Neuron (in vitro differentiated cells): ENCODE measurements around the gene SLC9A3.
A peak's percentile ranks its signal among the peaks of the same experiment; 100 is the strongest.
"Not testable (repeated sequence)": the region's sequence is repeated elsewhere in the genome, so short reads cannot be mapped to it uniquely, and the experiment has no call there.

ENCODE experiments used
- H2AFZ ChIP-seq: one replicate; pipeline ENCODE4 v1.6.1; 2013; ENCODE audit warnings: low read depth, mild to moderate bottlenecking, inconsistent platforms, low read length, moderate library complexity
- H3K27me3 ChIP-seq: one replicate; pipeline ENCODE4 v1.6.1; 2013; ENCODE audit warnings: low read length; ENCODE audit not compliant: insufficient read depth
- H3K36me3 ChIP-seq: one replicate; pipeline ENCODE4 v1.6.1; 2013; ENCODE audit warnings: low read length; ENCODE audit not compliant: insufficient read depth
- H3K4me1 ChIP-seq: one replicate; pipeline ENCODE4 v1.6.1; 2013; ENCODE audit warnings: low read length; ENCODE audit not compliant: insufficient read depth
- H3K4me3 ChIP-seq: 2 replicates; pipeline ENCODE4 v1.5.1; 2013; ENCODE audit warnings: mild to moderate bottlenecking, low read length, moderate library complexity
- H3K9me3 ChIP-seq: one replicate; pipeline ENCODE4 v1.6.1; 2013; ENCODE audit warnings: low read length

Gene SLC9A3

DNA sequence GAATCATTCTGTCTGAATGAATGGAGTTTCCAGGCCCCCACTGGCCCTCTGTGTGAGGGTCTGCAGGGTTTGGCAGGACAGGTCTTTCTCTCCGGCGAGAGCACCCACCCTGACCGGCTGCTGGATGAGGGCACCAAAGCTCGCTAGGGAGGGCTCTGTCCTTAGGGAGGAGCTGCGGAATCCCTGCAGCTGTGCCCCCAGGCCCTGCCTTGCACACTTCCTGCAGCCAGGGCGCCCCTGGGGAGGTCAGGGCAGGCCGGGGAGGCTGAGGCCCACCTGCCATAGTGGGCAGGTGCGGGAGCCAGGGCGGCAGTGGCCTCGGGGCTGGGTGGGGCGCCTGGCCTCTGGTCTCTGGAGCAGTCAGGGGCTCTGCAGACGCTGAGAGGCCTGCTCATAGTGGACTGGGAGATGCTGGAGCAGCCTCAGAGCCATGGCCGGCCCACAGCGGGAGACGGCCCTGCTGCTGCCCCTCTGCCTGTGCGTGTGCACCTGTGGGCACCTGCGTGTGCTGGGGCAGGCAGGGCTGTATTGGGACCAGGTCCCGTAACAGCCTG lies 45.2 kb downstream of the SLC9A3 start:
- no peak overlapping the region for H2AFZ ChIP-seq
- H3K27me3 ChIP-seq: no peaks in the 10 kb centered on the region

DNA sequence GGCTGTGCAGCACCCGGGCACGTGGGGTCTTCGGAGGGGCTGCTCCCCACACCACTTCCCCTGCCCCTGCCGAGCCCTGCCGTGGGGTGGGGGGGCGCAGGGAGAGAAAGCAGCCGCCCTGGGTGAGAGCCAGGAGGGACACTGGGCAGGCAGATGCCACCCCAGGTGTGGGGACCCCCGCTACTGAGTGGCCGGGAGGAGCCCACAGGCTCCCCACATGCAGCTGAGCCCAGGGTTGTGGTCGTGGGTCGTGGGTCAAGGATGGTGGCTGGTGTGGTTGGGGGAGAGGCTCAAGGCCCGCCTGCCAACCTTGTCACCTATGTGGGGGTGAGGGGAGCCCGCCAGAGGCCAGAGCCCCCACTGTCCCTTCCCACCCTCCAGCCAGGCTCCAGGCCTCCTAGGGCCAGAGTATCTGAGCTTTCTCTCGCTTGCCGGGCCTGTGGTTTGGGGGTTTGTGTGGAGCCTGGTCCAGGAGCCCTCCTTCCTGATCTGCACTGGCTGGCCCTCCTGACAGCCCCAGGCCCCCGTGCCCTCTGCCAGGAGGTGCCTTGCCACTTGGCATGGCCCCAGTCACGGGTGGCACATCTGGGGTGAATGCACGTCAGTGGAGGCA lies 45.8 kb downstream of the SLC9A3 start:
- no peak overlapping the region for H3K4me3 ChIP-seq
- H3K36me3 ChIP-seq: no peaks in the 10 kb centered on the region
- no peaks in the 10 kb centered on the region for H3K27me3 ChIP-seq
- H3K4me1 ChIP-seq: peaks cover 8% of the 10 kb centered on the region
- H3K9me3 ChIP-seq: peaks cover 3% of the 10 kb centered on the region
- H2AFZ ChIP-seq: no peak overlapping the region

More for the DNA sequence above, 45.2 kb downstream of the SLC9A3 start:
- Histone ChIP-seq H3K4me1 (peaks cover 8% of the 10 kb centered on the region), H3K9me3 (peaks cover 3% of the 10 kb centered on the region), H3K36me3 (no peaks in the 10 kb centered on the region), H3K4me3 (no peak overlapping the region)

DNA sequence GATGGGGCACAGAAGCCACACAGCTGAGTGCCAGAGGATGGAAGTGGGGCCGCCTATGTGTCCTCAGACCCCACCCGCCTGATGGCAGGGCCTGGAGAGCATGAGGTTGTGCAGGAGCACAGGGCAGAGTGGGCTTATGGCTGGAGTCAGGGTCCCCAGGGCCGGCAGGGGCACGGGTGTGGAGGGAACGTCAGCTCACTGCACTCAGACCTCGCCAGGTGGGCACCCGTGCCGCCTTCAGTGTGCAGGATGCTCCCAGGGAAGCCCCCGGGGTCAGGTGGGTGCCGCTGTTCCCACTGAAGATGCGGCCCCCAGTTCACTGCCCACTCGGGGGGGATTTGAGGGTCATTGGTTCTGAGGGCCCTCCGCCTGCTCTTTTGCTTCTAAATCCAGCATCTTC lies 46.4 kb downstream of the SLC9A3 start:
- no peak overlapping the region for H2AFZ ChIP-seq
- no peaks in the 10 kb centered on the region for H3K27me3 ChIP-seq
- no peaks in the 10 kb centered on the region for H3K36me3 ChIP-seq
- no peaks in the 10 kb centered on the region for H3K9me3 ChIP-seq
- peaks cover 8% of the 10 kb centered on the region for H3K4me1 ChIP-seq
- H3K4me3 ChIP-seq: no peak overlapping the region

DNA sequence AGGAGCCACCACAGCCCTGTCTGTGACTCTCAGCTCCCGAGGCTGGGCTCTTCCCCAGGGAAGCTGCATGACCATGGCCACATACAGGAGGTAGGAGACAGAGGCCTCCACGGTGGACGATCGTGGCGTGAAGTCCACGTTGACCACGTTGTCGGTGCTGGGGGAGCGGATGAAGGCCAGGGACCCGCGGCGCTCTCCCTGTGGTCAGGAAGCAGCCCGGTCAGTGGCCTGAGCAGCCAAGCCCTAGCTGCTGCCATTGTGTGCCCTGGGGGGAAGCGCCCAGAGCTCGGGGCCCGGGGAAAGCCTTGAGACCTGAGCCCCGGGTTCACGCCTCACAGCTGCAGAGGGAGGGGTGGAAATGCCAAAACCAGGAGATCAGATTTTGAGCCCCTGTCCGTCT lies 47.0 kb downstream of the SLC9A3 start:
- H3K9me3 ChIP-seq: no peaks in the 10 kb centered on the region
- no peak overlapping the region for H3K4me3 ChIP-seq
- no peak overlapping the region for H2AFZ ChIP-seq
- H3K36me3 ChIP-seq: no peaks in the 10 kb centered on the region
- no peaks in the 10 kb centered on the region for H3K27me3 ChIP-seq
- H3K4me1 ChIP-seq: peaks cover 9% of the 10 kb centered on the region

DNA sequence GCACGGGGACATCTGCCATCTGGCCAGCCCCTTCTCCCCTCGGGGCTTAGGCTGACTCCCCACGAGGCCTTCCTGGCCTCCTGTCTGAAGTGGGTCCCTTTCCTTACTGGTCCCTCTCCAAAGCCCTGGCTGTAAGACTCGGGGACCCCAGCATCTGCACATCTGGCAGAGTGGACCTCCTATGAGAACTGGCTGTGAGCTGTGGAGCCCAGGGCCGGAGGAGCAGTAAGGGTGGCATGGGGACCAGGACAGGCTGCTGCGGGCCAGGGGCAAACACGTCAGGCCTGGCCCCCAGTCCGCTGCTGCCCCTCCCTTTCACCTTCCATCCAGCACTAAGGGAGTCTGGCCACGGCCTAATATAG lies 47.5 kb downstream of the SLC9A3 start:
- H2AFZ ChIP-seq: no peak overlapping the region
- peaks cover 13% of the 10 kb centered on the region for H3K4me1 ChIP-seq
- H3K36me3 ChIP-seq: no peaks in the 10 kb centered on the region
- H3K9me3 ChIP-seq: no peaks in the 10 kb centered on the region
- H3K4me3 ChIP-seq: no peak overlapping the region
- H3K27me3 ChIP-seq: no peaks in the 10 kb centered on the region

DNA sequence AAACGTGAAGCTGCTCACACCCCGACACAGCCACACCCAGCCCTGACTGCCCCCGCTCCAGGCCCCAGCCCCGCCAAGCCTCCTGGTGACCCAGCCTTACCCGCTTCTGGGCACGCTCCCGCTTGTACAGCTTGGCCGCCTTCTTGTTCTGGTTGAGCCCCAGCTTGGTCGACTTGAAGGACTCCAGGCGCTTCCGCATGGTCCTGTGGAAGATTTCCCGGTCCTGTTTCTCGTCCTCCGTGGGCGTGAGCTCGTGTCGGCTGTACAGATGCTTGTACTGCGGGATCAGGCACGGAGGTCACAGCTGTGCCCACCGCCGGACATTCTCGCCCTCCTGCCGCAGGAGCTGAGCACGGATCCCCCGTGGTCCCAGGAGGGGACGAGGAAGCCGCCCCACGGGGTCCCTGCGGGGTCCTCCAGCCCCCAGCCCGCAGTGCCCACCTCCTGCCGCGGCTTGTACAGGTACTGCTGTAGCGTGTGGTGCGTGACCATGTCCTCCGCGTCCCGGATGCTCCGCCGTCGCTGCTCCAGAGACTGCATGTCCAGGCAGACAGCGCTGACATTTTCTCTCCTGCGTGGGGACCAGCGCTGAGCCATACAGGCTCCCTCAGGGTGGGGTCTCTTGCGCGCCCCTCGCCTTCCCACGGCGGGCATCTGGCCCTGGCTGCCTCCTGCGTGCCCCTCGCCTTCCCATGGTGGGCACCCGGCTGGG lies 48.0 kb downstream of the SLC9A3 start:
- H3K36me3 ChIP-seq: peaks cover 3% of the 10 kb centered on the region
- no peak overlapping the region for H2AFZ ChIP-seq
- no peaks in the 10 kb centered on the region for H3K9me3 ChIP-seq
- no peak overlapping the region for H3K4me3 ChIP-seq
- H3K4me1 ChIP-seq: peaks cover 19% of the 10 kb centered on the region
- H3K27me3 ChIP-seq: no peaks in the 10 kb centered on the region

DNA sequence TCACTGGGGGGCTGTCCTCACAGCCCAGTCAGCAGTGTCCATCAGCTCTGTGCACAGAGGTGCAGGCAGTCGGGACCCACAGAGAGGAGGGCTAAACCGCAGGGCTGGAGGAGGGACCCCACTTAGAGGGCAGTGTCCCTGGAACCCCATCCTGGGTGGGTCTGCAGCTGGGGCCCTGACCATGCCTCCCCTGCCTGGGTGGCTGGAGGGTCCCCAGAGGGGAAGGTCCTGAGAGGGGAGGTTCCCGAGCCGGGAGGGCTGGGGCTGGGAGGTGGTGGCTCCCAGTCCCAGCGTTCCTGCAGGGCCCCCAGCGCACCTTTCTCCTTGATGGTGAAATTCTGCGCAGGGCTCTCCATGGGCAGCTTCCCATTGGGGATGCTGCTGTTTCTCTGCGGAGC lies 48.5 kb downstream of the SLC9A3 start:
- peaks cover 21% of the 10 kb centered on the region for H3K4me1 ChIP-seq
- no peak overlapping the region for H3K4me3 ChIP-seq
- peaks cover 9% of the 10 kb centered on the region for H3K36me3 ChIP-seq
- no peaks in the 10 kb centered on the region for H3K27me3 ChIP-seq
- no peaks in the 10 kb centered on the region for H3K9me3 ChIP-seq
- no peak overlapping the region for H2AFZ ChIP-seq

DNA sequence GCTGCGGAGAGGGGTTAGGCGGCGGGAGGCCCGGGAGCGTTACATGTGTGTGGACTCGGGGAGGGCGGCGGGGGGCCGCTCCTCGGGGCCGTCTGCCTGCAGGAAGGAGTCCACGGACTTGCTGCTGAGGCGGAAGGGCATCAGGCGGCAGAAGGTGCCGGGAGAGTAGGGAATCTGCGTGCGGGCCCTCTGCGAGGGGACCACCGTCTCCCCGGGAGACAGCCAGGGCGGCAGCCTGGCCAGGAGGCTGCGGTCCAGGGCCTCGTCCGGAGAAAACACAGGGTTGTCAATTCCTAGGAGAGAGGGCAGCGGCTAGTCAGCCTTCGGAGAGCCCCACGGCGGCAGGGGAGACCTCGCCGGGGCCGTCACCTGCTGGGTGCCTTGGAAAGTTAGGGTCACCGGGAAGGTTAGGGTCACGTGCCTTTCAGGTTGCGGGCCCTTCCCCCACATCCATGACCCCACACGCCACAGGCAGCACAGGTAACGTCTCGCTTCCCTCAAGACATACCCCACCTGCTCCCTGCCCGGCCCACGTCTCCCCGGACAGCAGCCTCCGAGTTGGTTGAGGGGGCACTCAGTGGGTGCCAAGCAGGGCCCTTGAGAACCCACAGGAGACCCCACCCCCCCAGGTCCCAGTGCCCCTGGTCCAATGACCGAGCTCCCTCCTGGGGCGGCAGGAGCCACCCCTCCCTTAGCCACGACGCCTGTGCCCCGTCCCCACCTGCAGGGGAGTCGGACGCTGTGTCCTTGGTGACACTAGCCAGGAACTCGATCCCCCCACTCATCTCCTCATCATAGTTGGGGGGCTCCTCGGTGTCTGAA lies 49.2 kb downstream of the SLC9A3 start:
- peaks cover 21% of the 10 kb centered on the region for H3K4me1 ChIP-seq
- H3K9me3 ChIP-seq: no peaks in the 10 kb centered on the region
- no peaks in the 10 kb centered on the region for H3K27me3 ChIP-seq
- H2AFZ ChIP-seq: no peak overlapping the region
- H3K36me3 ChIP-seq: peaks cover 12% of the 10 kb centered on the region
- peak overlapping the region; percentile 52 for H3K4me3 ChIP-seq

DNA sequence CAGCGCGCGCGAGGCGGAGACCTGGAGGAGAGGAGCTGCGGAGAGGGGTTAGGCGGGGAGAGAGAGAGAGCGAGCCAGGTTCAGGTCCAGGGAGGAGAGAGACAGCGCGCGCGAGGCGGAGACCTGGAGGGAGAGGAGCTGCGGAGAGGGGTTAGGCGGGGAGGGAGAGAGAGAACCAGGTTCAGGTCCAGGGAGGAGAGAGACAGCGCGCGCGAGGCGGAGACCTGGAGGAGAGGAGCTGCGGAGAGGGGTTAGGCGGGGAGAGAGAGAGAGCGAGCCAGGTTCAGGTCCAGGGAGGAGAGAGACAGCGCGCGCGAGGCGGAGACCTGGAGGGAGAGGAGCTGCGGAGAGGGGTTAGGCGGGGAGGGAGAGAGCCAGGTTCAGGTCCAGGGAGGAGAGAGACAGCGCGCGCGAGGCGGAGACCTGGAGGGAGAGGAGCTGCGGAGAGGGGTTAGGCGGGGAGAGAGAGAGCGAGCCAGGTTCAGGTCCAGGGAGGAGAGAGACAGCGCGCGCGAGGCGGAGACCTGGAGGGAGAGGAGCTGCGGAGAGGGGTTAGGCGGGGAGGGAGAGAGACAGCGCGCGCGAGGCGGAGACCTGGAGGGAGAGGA lies 49.9 kb downstream of the SLC9A3 start:
- not testable (repeated sequence) for H3K9me3 ChIP-seq, H3K27me3 ChIP-seq, H2AFZ ChIP-seq
- Histone ChIP-seq H3K4me1 (peaks cover 21% of the 10 kb centered on the region), H3K4me3 (peak overlapping the region; percentile 52), H3K36me3 (peaks cover 15% of the 10 kb centered on the region)

DNA sequence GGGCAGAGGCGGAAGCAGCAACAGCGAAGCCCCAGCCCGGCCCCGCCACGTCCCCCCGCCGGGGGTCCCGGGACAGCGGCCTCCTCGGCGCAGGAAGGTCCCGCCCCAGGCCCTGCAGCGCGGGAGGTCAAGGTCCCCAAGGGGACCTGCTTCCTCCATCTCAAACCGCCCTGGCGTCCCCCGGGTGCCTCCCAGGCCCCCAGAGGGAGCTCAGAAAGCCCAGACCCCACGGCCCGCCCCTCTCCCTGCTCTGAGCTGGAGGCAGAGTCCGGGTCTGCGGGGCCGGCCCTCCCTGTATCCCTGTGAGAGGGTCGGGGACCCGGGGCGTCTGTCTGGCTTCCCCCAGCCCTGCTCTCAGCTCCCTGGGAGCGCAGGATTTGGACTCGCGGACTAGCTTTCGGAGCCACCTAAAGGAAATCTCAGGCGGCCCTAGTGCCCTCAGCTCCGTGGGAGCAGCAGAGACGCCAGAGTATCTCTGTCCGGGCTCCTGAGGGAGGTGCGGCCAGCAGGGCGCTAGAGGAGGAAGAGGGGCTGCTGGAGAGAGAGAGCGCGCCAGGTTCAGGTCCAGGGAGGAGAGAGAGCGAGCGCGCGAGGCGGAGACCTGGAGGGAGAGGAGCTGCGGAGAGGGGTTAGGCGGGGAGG lies 50.6 kb downstream of the SLC9A3 start:
- Histone ChIP-seq H3K27me3 (no peaks in the 10 kb centered on the region), H3K9me3 (no peaks in the 10 kb centered on the region), H3K4me1 (peaks cover 21% of the 10 kb centered on the region), H3K4me3 (peak overlapping the region; percentile 52), H3K36me3 (peaks cover 15% of the 10 kb centered on the region), H2AFZ (peak overlapping the region; percentile 56)

DNA sequence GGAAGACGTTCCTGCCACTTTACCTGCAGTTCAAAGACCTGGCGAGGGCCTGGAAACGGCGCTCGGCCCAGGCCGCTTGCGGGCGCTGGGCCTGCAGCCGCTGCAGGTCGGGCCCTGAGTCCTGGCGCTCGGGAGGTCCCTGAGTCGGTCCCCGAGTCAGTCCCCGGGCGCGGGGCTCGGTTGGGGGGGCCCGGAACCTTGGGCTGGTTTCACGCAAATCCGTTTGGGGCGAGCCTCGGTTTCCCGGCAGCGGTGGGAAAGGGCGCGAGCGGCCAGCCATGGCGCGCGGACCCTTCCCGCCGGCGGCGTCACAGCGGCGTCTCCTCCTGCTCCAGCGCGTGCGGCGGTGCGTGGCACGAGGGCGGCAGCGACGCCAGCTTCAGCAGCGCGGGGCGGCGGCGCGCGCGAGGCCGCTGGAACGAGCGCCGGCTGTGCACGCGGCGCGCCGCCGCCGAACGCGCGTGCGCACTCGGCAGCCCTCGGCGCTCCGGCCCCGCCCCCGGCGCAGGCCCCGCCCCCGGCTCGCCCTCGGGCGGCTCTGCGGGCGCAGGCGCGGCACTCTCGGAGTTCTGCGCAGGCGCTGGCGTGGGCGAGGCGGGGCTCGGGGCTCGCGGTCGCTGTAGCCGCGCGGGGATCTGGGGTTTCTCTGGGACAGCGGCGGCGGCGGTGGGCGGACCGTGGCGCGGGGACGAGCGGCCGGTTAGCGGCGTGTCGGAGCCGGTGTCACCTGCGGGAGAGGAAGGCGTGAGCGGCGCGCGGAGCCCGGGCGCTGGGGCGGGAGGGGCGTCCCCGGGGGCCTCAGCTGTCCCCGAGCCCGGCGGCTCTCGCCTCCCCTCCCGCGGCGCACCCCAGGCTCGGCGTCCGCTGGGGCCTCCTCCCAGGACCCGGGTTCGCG lies 51.3 kb downstream of the SLC9A3 start:
- no peaks in the 10 kb centered on the region for H3K9me3 ChIP-seq
- peak overlapping the region; percentile 70 for H2AFZ ChIP-seq
- H3K4me1 ChIP-seq: peaks cover 21% of the 10 kb centered on the region
- peak overlapping the region; percentile 86 for H3K4me3 ChIP-seq
- H3K27me3 ChIP-seq: no peaks in the 10 kb centered on the region
- H3K36me3 ChIP-seq: peaks cover 17% of the 10 kb centered on the region
